ENCODE data around the gene GGA1.
"Not testable (repeated sequence)": the region's sequence is repeated elsewhere in the genome, so short reads cannot be mapped to it uniquely, and the experiment has no call there.

Gene GGA1

GRCh38 chr22:37609240-37610152, 862 bp downstream of the GGA1 start:
- DNase-seq (ENCODE audit: low read depth) = no peak

DNA sequence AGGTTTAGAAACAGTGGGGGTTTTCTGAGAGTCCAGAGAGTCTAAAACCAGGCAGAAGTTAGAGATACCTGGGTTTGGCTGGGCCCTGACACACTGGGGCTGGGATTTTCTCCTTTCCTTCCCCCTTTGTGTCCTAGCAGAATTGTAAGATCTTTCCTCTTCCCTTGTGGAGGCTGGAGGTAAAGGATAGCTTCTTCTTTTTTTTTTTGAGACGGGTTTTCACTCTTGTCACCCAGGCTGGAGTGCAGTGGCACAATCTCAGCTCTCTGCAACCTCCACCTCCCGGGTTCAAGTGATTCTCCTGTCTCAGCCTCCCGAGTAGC, 1.5 kb downstream of the GGA1 start:
- not testable (repeated sequence) for DNase-seq (ENCODE audit: low read depth)

DNA sequence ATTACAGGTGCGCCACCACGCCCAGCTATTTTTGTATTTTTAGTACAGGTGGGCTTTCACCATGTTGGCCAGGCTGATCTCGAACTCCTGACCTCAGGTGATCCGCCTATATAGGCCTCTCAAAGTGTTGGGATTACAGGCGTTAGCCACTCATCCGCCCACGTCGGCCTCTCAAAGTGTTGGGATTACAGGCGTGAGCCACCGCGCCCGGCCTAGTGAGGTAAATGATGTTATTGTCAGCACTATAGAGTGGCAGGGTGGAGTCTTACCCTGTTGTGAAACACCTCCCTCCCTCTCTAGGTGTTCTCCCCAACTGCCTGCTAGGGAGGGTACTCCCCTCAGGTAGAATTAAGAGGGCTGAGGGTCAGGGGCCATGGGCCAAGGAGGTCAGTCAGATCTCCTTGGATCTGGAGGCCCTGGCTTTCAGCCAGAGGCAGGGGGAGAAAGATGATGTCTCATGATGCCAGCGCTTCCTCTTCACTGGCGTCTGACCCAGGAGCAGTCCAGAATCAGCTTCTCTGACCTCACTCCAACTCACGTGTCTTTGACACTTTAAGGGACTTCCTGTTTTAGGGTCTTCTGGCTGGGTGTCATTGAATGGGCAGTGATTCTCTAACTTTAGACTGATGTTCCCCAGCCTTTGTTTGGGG, 2.0 kb downstream of the GGA1 start:
- DNase-seq (ENCODE audit: low read depth) = no peak

GRCh38 chr22:37611207-37611606, 2.6 kb downstream of the GGA1 start:
- no peak for DNase-seq (ENCODE audit: low read depth)

DNA sequence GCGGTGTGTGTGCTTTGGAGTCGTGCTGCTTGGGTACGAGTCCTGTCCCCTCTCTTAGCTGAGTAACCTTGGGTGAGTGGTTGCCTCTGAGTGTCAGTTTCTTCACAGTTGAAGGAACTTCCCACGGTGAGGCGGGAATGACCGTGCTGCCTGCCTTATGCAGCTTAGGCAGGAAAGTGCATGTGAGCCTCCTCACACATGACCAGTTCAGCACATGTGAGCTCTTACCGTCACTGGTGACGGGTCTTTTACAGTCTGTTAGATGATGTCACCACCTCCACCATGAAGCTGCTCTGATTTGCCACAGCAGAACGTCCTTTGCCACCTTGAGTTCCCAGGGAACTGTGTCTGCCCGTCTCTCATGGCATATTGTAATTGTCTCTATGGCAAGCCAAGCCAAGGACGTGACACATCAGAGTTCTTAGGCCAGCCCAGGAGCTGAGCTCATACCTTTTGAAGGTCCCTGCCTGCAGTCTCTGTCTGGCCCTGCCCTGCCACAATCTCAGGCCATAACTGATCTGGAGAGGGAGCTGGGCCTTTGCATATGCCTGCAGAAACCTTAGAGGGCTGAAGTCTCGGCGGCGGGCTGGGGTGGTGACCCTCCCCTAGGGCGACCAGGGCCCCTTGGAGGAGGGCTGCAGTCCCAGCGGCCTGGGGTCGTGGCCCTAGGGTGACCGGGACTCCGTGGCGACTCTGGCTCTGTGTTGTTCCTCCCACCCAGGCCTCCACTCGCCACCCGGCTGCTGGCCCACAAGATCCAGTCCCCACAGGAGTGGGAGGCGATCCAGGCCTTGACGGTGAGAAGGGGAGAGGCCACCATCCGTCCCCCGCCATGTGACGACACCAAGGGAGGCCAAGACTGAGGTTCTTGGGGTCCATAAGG, 7.8 kb downstream of the GGA1 start:
- no peak for DNase-seq (ENCODE audit: low read depth)

DNA sequence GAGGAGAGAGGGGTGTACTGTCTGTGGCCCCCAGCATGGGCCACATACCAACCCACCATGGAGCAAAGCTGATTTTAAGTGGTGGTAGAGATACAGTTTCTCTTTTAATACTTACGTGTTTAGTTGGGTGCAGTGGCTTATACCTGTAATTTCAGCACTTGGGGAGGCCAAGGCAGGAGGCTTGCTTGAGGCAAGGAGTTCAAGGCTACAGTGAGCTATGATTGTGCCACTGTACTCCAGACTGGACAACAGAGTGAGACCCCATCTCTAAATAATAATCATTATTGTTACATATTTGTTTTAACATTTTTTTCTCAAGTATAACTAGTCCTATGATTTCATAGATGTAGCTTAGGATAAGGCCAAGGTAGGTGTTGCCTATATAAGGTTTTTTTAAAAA, 8.8 kb downstream of the GGA1 start:
- no peak for DNase-seq (ENCODE audit: low read depth)

- no peak for DNase-seq (ENCODE audit: low read depth)
These were observed 9.5 kb downstream of the GGA1 start for GRCh38 chr22:37618072-37618656.

DNA sequence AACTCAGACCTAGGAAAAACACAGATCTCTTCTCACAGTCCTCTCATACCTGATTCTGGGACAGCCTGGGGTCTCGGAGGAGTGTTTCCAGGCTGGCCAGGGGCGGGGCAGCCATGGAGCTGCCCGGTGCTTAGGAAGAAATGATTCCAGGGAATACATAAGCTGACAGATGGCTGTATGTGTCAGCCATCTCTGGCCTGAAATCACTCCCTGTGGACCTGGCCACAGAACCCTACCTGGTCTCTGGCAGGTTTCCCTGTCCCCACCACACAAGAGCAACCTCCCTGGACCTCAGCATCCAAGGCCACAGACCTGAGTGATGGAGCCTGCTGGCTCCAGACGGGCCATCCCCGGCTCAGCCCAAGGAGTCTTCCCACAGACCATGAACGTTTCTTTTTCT, 10.0 kb downstream of the GGA1 start:
- DNase-seq (ENCODE audit: low read depth) = no peak

DNA sequence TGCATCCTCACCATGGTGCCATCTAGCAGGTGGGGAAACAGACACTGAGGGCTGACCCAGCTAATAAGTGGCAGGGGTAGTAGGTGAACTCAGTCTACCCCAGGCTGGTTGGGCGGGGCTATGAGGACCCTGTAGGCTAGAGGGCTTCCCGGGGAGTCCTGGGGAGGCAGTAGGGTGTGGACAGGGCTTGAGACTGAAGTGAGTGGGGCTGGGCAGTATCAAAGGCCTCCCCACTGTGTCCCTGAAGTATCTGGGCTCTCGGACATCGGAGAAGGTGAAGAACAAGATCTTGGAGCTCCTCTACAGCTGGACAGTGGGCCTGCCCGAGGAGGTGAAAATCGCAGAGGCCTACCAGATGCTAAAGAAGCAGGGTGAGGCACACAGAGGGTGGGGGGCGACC, 11.4 kb downstream of the GGA1 start:
- DNase-seq (ENCODE audit: low read depth) = no peak

DNA sequence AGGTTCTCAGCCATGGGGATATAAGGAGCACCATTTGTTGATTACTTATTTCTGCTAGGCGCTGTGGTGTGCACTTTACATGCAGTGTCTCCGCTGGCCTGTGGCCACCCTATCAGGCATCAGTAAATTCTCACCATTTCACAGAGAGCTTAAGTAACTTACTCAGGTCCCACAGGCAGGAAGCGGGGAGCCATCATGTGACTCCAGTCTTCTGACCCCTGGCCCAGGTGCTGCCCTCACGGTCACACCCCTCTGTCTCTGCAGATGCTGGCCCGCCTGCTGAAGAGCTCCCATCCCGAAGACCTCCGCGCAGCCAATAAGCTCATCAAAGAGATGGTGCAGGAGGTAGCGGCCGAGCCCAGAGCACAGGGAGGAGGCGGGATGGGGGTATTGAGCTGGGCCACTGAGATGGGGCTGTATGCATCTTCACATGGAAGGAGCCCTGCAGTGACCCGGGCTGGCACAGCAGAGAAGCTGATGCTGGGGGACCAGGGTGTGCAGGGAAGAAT, 12.8 kb downstream of the GGA1 start:
- no peak for DNase-seq (ENCODE audit: low read depth)

DNA sequence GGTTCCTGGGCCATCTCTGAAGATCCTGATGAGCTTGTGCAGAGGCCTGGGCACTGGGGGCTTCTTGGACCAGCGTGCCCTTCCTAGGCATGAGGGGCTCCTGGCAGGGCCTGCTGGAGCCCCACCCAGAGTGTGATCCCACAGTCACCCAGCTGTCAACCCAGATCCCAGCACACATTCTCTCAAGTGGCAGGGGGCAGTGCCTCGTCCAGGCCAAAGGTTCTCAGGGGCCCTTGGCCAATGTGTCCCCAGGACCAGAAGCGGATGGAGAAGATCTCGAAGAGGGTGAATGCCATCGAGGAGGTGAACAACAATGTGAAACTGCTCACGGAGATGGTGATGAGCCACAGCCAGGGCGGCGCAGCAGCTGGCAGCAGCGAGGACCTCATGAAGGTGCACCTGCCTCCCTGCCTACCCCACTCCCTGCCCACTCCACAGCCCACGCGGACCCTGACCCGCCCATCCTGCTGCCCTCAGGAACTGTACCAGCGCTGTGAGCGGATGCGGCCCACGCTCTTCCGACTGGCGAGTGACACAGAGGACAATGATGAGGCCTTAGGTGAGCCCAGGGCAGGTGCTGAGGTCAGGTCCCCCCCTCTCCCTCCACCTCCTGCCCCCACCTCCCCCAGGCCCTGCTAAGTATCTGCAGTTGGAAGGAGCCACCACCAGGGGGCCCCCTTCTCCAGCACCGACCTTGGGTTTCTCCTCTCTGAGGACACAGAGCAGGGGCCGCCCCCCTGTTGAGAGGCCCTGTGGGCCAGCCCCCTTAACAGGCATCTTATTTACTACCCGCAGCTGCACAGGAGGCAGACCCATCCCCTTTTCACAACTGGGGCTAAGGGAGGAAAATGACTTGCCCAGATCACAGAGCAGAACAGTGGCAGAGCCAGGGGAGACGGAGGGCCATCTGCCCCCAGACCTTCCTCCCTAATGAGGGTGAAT, 14.7 kb downstream of the GGA1 start:
- peak; percentile 65 for DNase-seq (ENCODE audit: low read depth)

- no peak for DNase-seq (ENCODE audit: low read depth)
These were observed 15.4 kb downstream of the GGA1 start for GRCh38 chr22:37624017-37624365.

DNA sequence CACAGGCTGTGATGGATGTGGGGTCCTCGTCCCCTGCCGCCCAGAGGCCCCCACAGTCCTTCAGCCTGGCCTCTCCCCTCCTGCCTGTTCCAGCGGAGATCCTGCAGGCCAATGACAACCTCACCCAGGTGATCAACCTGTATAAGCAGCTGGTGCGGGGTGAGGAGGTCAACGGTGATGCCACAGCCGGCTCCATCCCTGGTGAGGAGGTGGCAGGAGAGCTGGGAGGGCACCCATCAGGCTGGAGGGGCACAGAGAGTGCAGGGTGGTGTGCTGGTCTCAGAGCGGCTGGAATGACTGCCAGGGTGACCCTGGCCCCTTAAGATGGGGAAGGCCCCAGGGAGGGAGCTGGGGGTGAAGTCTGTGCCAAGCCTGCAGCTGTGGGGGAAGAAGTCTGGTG, 16.2 kb downstream of the GGA1 start:
- no peak for DNase-seq (ENCODE audit: low read depth)

DNA sequence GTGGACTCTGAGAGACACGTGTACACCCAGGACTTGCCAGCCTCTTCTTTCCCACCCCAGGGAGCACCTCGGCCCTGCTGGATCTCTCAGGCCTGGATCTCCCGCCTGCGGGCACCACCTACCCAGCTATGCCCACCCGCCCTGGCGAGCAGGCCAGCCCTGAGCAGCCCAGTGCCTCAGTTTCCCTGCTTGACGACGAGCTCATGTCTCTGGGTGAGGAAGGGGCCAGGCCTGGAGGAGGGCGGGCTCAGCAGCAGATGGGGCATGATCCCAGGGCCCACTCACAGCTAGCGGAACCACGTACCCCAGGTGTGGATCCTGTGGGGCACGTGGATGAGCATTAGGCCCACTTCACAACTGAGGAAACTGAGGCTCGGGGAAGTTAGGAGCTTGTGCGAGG, 17.1 kb downstream of the GGA1 start:
- no peak for DNase-seq (ENCODE audit: low read depth)

GRCh38 chr22:37626144-37626543, 17.5 kb downstream of the GGA1 start:
- DNase-seq (ENCODE audit: low read depth) = no peak

DNA sequence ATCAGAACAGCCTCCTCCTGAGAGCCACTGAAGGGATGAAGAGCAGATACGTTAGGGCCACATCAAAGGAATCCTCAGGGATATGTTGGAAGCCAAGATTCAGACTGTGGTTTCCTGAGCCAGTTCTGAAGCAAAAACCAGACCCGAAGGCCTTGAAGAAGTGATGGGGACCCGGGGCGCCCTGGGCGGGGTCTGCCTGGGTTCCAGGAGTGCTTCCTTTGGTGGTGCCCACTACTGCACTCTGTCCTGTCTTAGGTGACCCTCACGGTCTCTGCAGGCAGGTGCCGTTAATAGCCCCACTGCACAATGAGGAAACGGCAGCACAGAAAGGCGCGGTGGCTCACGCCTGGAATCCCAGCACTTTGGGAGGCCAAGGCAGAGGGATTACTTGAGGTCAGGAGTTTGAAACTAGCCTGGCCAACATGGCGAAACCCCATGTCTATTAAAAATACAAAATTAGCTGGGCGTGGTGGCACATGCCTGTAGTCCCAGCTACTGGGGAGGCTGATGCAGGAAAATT, 18.0 kb downstream of the GGA1 start:
- DNase-seq (ENCODE audit: low read depth) = no peak

DNA sequence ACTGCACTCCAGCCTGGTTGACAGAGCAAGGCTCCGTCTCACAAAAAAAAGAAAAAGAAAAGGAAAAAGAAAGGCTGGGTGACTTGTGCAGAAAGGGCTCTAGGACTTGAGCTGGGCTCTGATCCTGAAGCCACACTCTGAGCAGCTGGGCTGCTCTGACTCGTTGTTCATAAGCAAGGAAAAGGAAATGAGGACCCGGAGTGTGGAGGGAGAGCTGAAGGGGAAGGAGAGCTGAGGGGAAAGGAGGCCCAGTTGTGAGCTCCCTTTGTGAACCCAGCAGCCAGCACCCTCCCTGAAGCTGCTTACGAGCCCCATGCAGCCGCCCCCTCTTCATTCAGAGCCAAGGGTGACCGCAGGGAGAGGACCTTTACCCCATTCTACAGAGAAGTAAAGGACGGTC, 18.5 kb downstream of the GGA1 start:
- DNase-seq (ENCODE audit: low read depth) = no peak

- DNase-seq (ENCODE audit: low read depth) = no peak
These were observed 18.9 kb downstream of the GGA1 start for GRCh38 chr22:37627545-37627944.

DNA sequence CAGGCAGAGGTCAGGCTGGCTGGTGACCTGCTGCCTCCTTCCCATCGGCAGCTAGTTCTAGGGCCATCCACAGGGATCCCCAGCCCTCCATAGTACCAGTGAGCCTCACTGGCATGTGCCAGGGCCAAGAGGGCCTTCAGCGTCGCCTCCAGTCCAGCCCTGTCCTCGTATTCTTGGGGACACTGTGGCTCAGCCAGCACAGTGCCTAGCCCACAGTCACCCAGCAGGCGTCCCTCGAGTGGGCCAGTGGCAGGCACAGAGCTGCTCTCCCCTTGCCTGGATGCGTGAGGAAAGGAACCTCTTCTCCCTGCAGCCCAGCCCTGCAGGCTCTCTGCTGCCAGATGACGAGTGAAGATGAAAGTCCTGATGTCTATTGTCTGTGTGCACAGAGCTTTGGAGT, 20.2 kb downstream of the GGA1 start:
- no peak for DNase-seq (ENCODE audit: low read depth)

- no peak for DNase-seq (ENCODE audit: low read depth)
These were observed 21.3 kb downstream of the GGA1 start for GRCh38 chr22:37629928-37630327.
